H1 (cell line): Measurements from ENCODE around the gene MIF4GD. TPM values are rescaled to one million over a fixed set of nuclear protein-coding genes. Genes with fewer than 3 reads are reported as not detected.

Source experiments
- BRCA1 ChIP-seq: IDR thresholded peaks from 2 replicates; pipeline ENCODE4 v1.6.1; 2012; ENCODE audit warnings: low read depth, low read length, improper control_type of control experiment
- CHD7 ChIP-seq: fragments of 300-600 bp; sonication (generic); IDR thresholded peaks from 2 replicates; pipeline ENCODE4 v1.7.1; 2012; ENCODE audit warnings: low read length, moderate library complexity, mild to moderate bottlenecking, inconsistent platforms; ENCODE audit not compliant: insufficient replicate concordance
- NRF1 ChIP-seq: IDR thresholded peaks from 2 replicates; pipeline ENCODE4 v1.6.1; 2011; ENCODE audit warnings: mild to moderate bottlenecking, low read depth, low read length, improper control_type of control experiment
- SIX5 ChIP-seq: IDR thresholded peaks from 2 replicates; pipeline ENCODE4 v1.6.1; 2011; ENCODE audit warnings: mild to moderate bottlenecking, low read depth, low read length
- polyA plus RNA-seq, 7 experiments: library from polyadenylated mRNA; depleted of rRNA in 3 of 7; stranded (reverse) in 5 of 7; unstranded in 2 of 7; fragments of >200 nt in 5 of 7; fragments of 200-250 nt in 2 of 7; gene quantifications; 1 replicate in 5 of 7; 2 replicates in 1 of 7; 4 replicates in 1 of 7; pipeline versions ENCODE4 v1.2.1 to v1.2.3, GENCODE V29; 2011 to 2013; ENCODE audit warnings: missing spikeins in 2 of 7, mixed read lengths in 2 of 7
- total RNA-seq: library from RNA; stranded (reverse); fragmentation: NEBNext Ultra II Directional; extraction: Animal tissue kit (Norgen Biotek cat#: 25700); gene quantifications from 2 replicates; pipeline ENCODE4 v1.2.1, GENCODE V29; 2021

The MIF4GD gene
- total and polyA plus RNA-seq, 2 of the 8 experiments (the other 6 are each of a cell fraction or from before 2014, with no cell fraction given), result 16.1 to 51.1 TPM

GRCh38 chr17:75318211-75318610 lies 47.2 kb upstream of the MIF4GD start (continued):
- TF ChIP-seq CHD7, result no peak
- no peak for TF ChIP-seq NRF1
- no peak for TF ChIP-seq BRCA1
- no peak for TF ChIP-seq SIX5
